Endothelial cell of umbilical vein (primary cell): ENCODE measurements around the gene FHOD3. TPM values are rescaled to one million over a fixed set of nuclear protein-coding genes. Genes with fewer than 3 reads are reported as not detected.

Experiments
- BruUV-seq: library from RNA; stranded (reverse); fragments of 400-500 nt; replicated peaks from 2 replicates; lab custom pipeline; 2021; lab: Mats Ljungman, UMichigan
- CTCF ChIA-PET: fragments of 300-600, 350-600 bp; sonication (Branson Sonifier 250); formaldehyde crosslinking; loops from one replicate; lab custom pipeline; 2021; ENCODE audit warnings: antibody characterized with exemption, inconsistent platforms; lab: Charles Lee
- POLR2A ChIA-PET: fragments of 300-600, 350-600 bp; sonication (Branson Sonifier 250); formaldehyde crosslinking; loops from one replicate; lab custom pipeline; 2021; ENCODE audit warnings: antibody characterized with exemption, inconsistent platforms; lab: Charles Lee
- DNase-seq: peaks from one replicate; pipeline ENCODE4 v3.0.0-alpha.2; 2011; ENCODE audit warnings: low read depth, low spot score
- FAIRE-seq: peaks from 2 replicates; lab custom pipeline; 2011; peaks lifted over from hg19 to GRCh38; lab: Jason Lieb, UNC
- H2AFZ ChIP-seq: 2 replicates; pipeline ENCODE4 v1.6.0; 2012; ENCODE audit warnings: low read depth, low read length, control low read depth, inconsistent platforms
- H3K27ac ChIP-seq: 2 replicates; pipeline ENCODE4 v1.5.1; 2011; ENCODE audit warnings: low read depth, mild to moderate bottlenecking, control low read depth, low read length, moderate library complexity; ENCODE audit not compliant: insufficient read depth
- H3K27me3 ChIP-seq, 2 experiments: 2 replicates each; pipeline versions ENCODE4 v1.6.0 to v1.6.1; 2011; ENCODE audit warnings: low read length in 2 of 2, mixed read lengths in 1 of 2; ENCODE audit not compliant: control insufficient read depth in 2 of 2, insufficient read depth in 2 of 2
- H3K36me3 ChIP-seq, 2 experiments: 2 replicates in 1 of 2; 3 replicates in 1 of 2; pipeline ENCODE4 v1.5.1; 2011; ENCODE audit warnings: low read length in 2 of 2, mild to moderate bottlenecking in 1 of 2, moderate library complexity in 1 of 2; ENCODE audit not compliant: control insufficient read depth in 2 of 2, insufficient read depth in 2 of 2; ENCODE audit errors: extremely low read depth in 1 of 2
- H3K4me1 ChIP-seq: 3 replicates; pipeline ENCODE4 v1.5.1; 2011; ENCODE audit warnings: mild to moderate bottlenecking, low read length; ENCODE audit not compliant: control insufficient read depth, insufficient read depth; ENCODE audit errors: extremely low read depth
- H3K4me2 ChIP-seq: 2 replicates; pipeline ENCODE4 v1.6.1; 2011; ENCODE audit warnings: low read length, control low read depth, mixed read lengths; ENCODE audit not compliant: insufficient read depth
- H3K4me3 ChIP-seq, 3 experiments: fragments of 200-600 bp in 1 of 3; sonication (generic), shearing (Covaris generic) in 1 of 3; replicated peaks in 1 of 3; 2 replicates each; pipeline ENCODE4 v1.5.1; 2011 to 2016; ENCODE audit warnings: control low read depth in 3 of 3, low read length in 3 of 3, mild to moderate bottlenecking in 2 of 3, inconsistent platforms in 1 of 3, low read depth in 1 of 3, moderate library complexity in 1 of 3; ENCODE audit not compliant: insufficient read depth in 1 of 3
- H3K79me2 ChIP-seq: 2 replicates; pipeline ENCODE4 v1.6.0; 2012; ENCODE audit warnings: low read length, inconsistent platforms; ENCODE audit not compliant: control insufficient read depth, insufficient read depth
- H3K9ac ChIP-seq: replicated peaks from 2 replicates; pipeline ENCODE3; 2011; ENCODE audit warnings: low read length, control low read depth; ENCODE audit not compliant: insufficient read depth; ENCODE audit errors: extremely low read depth
- H3K9me1 ChIP-seq: replicated peaks from 3 replicates; pipeline ENCODE4 v1.6.0; 2011; ENCODE audit warnings: mild to moderate bottlenecking, low read length; ENCODE audit not compliant: control insufficient read depth, insufficient read depth; ENCODE audit errors: extremely low read depth
- H3K9me3 ChIP-seq: replicated peaks from 2 replicates; pipeline ENCODE4 v1.5.1; 2012; ENCODE audit warnings: low read length, inconsistent platforms; ENCODE audit not compliant: control insufficient read depth, insufficient read depth
- H4K20me1 ChIP-seq: replicated peaks from 2 replicates; pipeline ENCODE3; 2011; ENCODE audit warnings: mild to moderate bottlenecking, low read length; ENCODE audit not compliant: control insufficient read depth, insufficient read depth; ENCODE audit errors: extremely low read depth
- CTCF ChIP-seq, 2 donors: IDR thresholded peaks; 1 replicate in 1 of 2; 2 replicates in 1 of 2; pipeline ENCODE4 v1.5.1; 2011; ENCODE audit warnings: low read length in 2 of 2, mild to moderate bottlenecking in 2 of 2, moderate library complexity in 2 of 2, control low read depth in 1 of 2, inconsistent platforms in 1 of 2, low read depth in 1 of 2; ENCODE audit not compliant: insufficient read depth in 1 of 2; ENCODE audit errors: extremely low read depth in 1 of 2
- EZH2 ChIP-seq: IDR thresholded peaks from 2 replicates; pipeline ENCODE4 v1.6.1; 2012; ENCODE audit warnings: borderline replicate concordance, low read depth, mild to moderate bottlenecking, moderate library complexity, low read length, inconsistent platforms; ENCODE audit not compliant: severe bottlenecking
- FOS ChIP-seq: IDR thresholded peaks from 2 replicates; pipeline ENCODE4 v1.6.1; 2011; ENCODE audit warnings: mild to moderate bottlenecking, low read length, moderate library complexity, borderline replicate concordance; ENCODE audit not compliant: insufficient read depth
- GATA2 ChIP-seq: IDR thresholded peaks from 2 replicates; pipeline ENCODE4 v1.7.0; 2011; ENCODE audit warnings: low read depth, mild to moderate bottlenecking, moderate library complexity, mixed read lengths, low read length; ENCODE audit not compliant: insufficient read length, insufficient read depth
- JUN ChIP-seq: IDR thresholded peaks from 2 replicates; pipeline ENCODE4 v1.6.1; 2011; ENCODE audit warnings: borderline replicate concordance, low read depth; ENCODE audit not compliant: insufficient read length, insufficient read depth
- MAX ChIP-seq: IDR thresholded peaks from 2 replicates; pipeline ENCODE4 v1.6.1; 2011; ENCODE audit not compliant: insufficient read depth, insufficient read length
- MYC ChIP-seq: IDR thresholded peaks from one replicate; pipeline ENCODE4 v1.6.1; 2011; ENCODE audit warnings: mild to moderate bottlenecking, low read depth, low read length
- POLR2A ChIP-seq: IDR thresholded peaks from 2 replicates; pipeline ENCODE4 v1.6.1; 2012; ENCODE audit warnings: low read depth, mild to moderate bottlenecking, control low read depth, low read length
- POLR2AphosphoS5 ChIP-seq: IDR thresholded peaks from 2 replicates; pipeline ENCODE4 v1.6.1; 2012; ENCODE audit warnings: low read depth, mild to moderate bottlenecking, control low read depth, low read length, moderate library complexity; ENCODE audit not compliant: insufficient read depth
- dilution Hi-C: fragments of 300-500 bp; cut with MboI; formaldehyde crosslinking; loops from one replicate; pipeline ENCODE4 v1.15.0; 2019; ENCODE audit warnings: low sequenced_read_pairs; ENCODE audit not compliant: extremely low pct_ligation_motif_present
- intact Hi-C: fragments of 100-400 bp; cut with micrococcal nuclease; formaldehyde crosslinking; loops from one replicate; pipeline ENCODE4 v1.10.0; 2022
- polyA plus RNA-seq, 4 experiments: library from polyadenylated mRNA; depleted of rRNA in 3 of 4; stranded (reverse) in 3 of 4; unstranded in 1 of 4; fragments of >200 nt; gene quantifications; 2 replicates each; pipeline versions ENCODE4 v1.2.1 to v1.2.3, GENCODE V29; 2011 to 2012; ENCODE audit warnings: missing spikeins in 1 of 4
- total RNA-seq: library from RNA; stranded (reverse); gene quantifications from 2 replicates; pipeline ENCODE4 v1.2.3, GENCODE V29; 2021

FHOD3 gene
- total and polyA plus RNA-seq, 2 donors (not counting 3 experiments of a cell fraction or from before 2014, with no cell fraction given) = 0.06 to 1.5 TPM

- Histone ChIP-seq H3K27ac (no peak overlapping the region), H4K20me1 (no peaks in the 10 kb centered on the region), H3K4me2 (no peak overlapping the region), H3K36me3 (no peaks in the 10 kb centered on the region), H3K9me3 (no peaks in the 10 kb centered on the region), H2AFZ (no peak overlapping the region), H3K27me3 (no peaks in the 10 kb centered on the region), H3K4me3 (no peak overlapping the region), H3K79me2 (no peaks in the 10 kb centered on the region), H3K4me1 (no peaks in the 10 kb centered on the region), H3K9me1 (no peaks in the 10 kb centered on the region), H3K9ac (no peak overlapping the region)
- BruUV-seq = no TSS peak
- intact Hi-C loops (no loop called here), dilution Hi-C loops (no loop called here)
- ChIA-PET CTCF (no interaction called here), POLR2A (no interaction called here)
- no peak for TF ChIP-seq POLR2AphosphoS5
- DNase-seq (no peak), FAIRE-seq (no peak)
Observed at GRCh38 chr18:36403896-36404820, 106.6 kb downstream of the FHOD3 start.

- no peak overlapping the region for H3K4me2 ChIP-seq
- H4K20me1 ChIP-seq = no peaks in the 10 kb centered on the region
- no peaks in the 10 kb centered on the region for H3K27me3 ChIP-seq
- H3K4me1 ChIP-seq = no peaks in the 10 kb centered on the region
- H3K9me1 ChIP-seq = no peaks in the 10 kb centered on the region
- ChIA-PET POLR2A (no interaction called here), CTCF (interaction anchor here (1.0 to 1.6 kb wide), 3 partner anchors 34 to 311 kb away, joined by 3 read pairs; no protein-coding TSS in a partner anchor)
- no peak overlapping the region for H3K4me3 ChIP-seq
- no peak for TF ChIP-seq POLR2A
- TF ChIP-seq POLR2AphosphoS5 = no peak
- no peak for TF ChIP-seq CTCF (IDR thresholded peaks at IDR 0.05; ENCODE audit: extremely low read depth in 1 of 2, insufficient read depth in 1 of 2, low read depth in 1 of 2, low read length in 2 of 2)
- no peak for TF ChIP-seq EZH2
- no peak for TF ChIP-seq GATA2
- no peak for TF ChIP-seq MYC
- TF ChIP-seq JUN = no peak
- TF ChIP-seq FOS = no peak
- no peak for TF ChIP-seq MAX
- no peaks in the 10 kb centered on the region for H3K79me2 ChIP-seq
- dilution Hi-C loops (no loop called here), intact Hi-C loops (no loop called here)
- FAIRE-seq = no peak
- H2AFZ ChIP-seq = no peak overlapping the region
- no peaks in the 10 kb centered on the region for H3K9me3 ChIP-seq
- H3K9ac ChIP-seq = no peak overlapping the region
- no peak overlapping the region for H3K27ac ChIP-seq
- no peak for DNase-seq
- BruUV-seq = no TSS peak
- H3K36me3 ChIP-seq = no peaks in the 10 kb centered on the region
Observed at GRCh38 chr18:36405611-36406010, 108.1 kb downstream of the FHOD3 start.
